ENCODE data around the gene RASSF1.
A peak's percentile ranks its signal among the peaks of the same experiment; 100 is the strongest.

RASSF1 gene

GRCh38 chr3:50340448-50341329 lies at the start of gene RASSF1:
TSS of gene RASSF1 (minus strand) at chr3:50340836. CDS start at chr3:50340805, 31 bp downstream.
- DNase-seq = no peak

GRCh38 chr3:50389414-50389767 lies 48.8 kb upstream of the RASSF1 start:
- no peak for DNase-seq

DNA sequence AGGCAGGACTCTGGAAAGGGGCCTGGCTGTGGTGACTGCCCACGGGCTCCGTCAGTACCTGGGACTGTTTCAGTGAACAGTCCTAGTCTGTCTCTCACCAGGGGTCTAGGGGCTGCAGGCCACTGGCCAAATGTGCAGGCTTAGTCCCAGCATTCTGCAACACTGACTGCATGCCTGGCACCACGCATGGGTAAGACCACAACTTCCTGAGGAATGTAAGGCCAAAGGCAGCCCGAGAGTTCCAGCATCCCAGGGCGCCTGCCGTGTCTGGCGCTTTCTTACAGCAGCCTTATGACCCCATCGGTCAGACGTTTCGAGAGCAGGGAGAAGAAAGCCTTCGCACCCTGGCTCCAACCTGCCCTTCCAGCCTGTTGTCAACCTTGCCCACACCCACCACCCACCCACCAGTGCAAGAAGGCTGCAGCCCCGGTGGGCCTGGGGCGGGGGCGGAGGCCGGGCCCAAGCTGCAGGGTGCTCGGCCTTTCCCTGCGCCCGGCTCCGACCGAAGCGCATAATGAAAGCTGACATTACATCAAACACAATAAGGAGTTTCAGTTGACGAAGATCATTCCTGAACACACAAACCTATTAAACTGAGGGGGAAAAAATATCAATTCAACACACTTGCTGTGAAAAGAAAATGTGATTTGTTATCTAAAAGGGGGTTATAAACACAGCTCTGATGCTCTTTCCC lies 48.2 kb upstream of the RASSF1 start:
- no peak for DNase-seq

DNA sequence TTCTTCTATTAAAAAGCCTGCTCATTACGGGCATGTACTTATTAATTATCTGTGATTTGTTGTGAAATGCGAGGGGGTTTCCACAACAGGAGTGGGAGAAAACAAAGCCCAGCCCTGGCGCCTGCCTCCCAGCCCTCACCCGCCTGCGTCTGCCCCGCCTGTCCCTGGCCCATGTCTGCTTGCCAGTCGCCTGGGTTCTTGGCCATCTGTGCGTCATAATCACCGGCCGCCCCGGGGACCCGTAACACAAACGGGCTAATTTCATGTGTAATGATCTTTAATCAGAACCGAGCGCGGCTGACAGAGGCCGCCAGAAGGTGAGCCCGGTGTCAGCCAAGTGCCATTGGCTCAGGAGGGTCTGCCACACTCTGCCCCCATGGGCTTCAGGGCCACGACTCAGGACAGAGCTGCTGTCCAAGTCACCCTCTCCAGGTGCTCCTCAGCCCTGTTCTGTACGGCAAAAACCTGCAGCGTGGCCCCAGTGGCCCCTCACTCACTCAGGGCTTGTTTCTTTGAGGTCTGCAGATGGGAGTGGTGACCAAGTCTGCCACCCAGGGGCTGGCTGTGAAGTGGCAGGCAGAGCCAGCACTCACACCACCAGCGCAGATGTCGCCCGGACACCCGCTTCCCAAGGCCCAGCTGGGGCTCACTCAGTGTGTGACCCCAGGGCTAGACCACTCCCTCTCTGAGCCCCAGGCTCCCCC lies 47.5 kb upstream of the RASSF1 start:
- DNase-seq = no peak

GRCh38 chr3:50385754-50386153 lies 45.1 kb upstream of the RASSF1 start:
- DNase-seq = no peak

DNA sequence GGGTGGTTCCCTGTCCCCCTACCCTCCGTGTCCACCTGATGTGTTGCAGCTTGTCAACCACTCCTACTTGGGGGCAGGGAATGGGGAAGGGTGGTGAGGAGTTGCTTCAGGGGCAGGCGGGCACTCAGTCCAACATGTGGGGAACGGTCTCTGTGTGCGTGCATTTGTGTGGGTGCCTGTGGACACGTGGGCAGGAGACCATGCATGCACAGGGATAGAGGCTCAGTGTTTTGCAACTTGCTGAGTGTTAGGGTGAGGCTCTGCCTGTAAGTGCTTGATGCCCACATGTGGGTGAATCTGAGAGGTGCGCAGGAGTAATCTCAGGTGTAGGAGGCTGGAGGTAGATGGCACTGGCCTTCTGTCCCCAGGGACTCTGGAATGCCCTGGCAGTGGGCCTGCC lies 43.1 kb upstream of the RASSF1 start:
- DNase-seq = no peak

- DNase-seq = no peak
Observed at GRCh38 chr3:50382722-50383121, 42.1 kb upstream of the RASSF1 start.

- peak; percentile 31 for DNase-seq
Observed at GRCh38 chr3:50381383-50381782, 40.7 kb upstream of the RASSF1 start.

DNA sequence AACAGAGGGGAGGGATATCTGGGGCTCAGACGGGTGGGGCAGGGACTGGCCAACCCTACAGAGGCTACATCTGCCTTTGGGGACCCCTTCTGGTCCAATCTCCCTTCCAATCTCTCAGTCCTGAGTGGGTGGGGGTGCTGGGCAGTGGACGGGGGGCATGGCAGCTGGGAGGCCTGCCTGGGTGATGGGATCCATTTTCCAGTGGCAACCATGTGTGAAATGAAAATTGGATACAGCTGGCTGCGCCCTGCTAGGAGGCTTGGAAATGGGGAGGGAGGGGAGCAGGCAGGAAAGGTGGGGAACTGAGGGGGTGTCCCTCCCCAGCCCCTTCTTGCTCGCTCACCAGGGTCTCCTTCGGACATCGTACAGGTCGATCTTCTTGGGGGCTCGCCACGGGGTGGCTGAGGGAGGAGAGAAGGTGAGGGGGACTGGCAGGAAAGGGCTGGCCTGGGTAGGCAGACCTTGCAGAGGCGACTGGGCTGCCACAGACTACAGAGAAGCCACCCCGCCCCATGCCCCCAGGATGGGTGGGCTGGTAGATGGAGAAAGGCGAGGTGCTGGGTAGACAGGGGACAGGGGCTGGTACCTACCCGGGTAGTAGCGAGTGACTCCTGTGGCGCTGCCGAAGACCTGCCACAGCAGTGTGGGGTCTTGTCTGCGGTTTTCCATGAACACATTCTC lies 39.9 kb upstream of the RASSF1 start:
- no peak for DNase-seq

GRCh38 chr3:50378757-50379156 lies 38.1 kb upstream of the RASSF1 start:
- no peak for DNase-seq

DNA sequence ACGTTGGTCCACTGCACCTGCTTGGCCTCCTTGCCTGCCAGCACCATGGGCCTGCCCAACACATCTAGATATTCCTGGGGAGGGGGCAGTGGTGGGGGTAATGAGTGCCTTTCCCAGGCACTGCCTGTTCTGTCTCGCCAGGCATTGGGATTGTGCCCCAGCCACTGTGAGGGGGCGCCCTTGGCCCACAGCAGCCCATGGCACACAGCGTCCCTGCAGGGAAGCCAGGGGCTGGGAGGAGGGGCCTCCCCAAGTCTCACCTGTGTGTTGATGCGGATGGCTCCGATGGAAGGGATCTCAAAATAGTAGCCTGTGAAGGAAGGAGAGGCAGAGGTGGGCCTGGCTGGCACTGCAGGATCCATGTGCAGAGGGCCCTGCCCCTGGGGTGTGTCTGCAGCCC lies 37.4 kb upstream of the RASSF1 start:
- DNase-seq = no peak

GRCh38 chr3:50375258-50375931 lies 34.8 kb upstream of the RASSF1 start:
- no peak for DNase-seq

DNA sequence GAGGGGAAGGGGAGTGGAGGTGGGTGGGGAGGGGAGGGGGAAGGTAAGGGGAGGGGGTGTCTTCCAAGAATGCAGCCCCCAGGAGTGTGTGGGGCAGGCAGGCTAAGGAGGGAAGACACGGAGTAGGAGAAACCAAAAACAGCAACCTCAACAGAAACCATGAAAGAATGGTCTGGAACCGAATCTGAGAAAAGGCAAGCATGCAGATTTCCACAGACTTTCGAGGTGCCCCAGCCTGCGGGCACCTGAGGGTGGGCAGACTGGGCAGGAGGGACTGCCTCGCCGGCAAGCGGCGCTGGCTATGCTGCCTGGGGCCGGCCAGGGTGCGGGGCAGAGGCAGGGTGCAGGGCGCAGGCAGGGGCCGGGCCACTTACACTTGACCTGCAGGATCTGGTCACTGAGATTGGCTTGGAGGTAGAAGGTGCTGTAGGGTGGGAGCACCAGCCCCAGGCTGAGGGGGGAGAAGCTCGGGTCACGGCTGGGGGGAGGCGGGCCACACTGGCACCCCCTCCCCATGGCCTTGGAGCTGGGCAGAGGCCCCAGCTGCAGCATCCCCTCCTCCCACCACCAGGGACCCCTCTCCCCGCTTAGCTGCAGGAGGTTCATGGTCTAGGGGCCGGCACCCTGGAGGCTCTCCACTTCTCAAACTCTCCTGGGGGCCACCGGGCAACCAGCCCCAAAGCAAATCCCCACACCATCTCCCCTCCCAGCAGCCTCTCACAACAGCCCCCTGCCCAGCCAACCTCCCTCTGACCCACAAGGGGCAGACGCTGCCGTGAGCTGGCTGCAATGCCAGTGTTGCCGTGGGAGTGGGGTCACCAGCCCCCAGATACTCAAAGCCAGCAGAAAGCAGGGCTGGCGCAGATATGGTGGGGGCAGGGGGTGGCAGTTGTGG lies 34.0 kb upstream of the RASSF1 start:
- DNase-seq = no peak

- DNase-seq = no peak
Observed at GRCh38 chr3:50373146-50374051, 32.8 kb upstream of the RASSF1 start.

DNA sequence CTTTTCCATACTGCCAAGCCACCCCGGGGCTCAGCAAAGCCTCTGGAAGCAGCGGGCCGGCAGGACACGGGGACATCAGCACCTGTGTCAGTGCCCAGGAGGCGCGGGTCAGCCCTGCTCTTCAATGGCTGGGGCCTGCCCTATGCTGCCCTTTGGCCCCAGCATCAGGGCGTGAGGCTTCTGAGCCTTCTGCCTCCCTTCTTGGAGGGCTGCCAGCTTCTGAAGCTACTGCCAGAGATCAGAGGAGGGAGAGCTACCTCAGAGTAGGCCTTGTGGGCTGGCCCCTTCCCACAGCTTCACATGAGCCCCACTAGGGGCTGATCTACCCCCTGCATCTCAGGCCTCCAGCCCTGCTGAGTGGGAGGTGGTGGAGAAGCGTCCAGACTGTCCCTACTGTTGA lies 31.7 kb upstream of the RASSF1 start:
- no peak for DNase-seq

DNA sequence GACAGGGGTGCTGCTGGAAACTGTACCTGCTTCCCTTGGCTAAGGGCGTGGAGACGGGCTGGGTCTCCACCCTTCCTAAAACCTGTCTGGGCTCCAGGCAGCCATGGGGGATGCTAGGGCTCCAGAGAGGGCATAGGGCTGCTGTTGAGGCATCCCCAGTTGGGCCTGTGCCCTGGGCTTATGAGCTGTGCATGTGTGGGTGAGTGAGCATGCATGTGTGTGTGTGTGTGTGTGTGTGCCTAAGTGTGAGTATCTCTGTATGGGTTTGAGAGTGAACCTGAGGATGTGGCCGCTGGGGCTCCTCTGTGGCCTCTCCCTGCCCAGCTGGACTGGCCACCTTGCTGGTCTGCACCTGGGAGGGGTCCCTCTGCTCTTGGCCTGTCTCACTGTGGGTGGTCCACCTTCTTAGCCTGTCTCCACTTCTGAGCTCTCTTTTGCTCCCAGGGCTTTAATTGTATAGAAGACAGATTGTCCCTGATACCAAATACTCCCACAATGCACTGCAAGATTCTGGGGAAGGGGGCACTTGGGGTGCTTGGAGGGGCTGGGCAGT lies 30.6 kb upstream of the RASSF1 start:
- DNase-seq = no peak

- no peak for DNase-seq
Observed at GRCh38 chr3:50370594-50370993, 30.0 kb upstream of the RASSF1 start.

DNA sequence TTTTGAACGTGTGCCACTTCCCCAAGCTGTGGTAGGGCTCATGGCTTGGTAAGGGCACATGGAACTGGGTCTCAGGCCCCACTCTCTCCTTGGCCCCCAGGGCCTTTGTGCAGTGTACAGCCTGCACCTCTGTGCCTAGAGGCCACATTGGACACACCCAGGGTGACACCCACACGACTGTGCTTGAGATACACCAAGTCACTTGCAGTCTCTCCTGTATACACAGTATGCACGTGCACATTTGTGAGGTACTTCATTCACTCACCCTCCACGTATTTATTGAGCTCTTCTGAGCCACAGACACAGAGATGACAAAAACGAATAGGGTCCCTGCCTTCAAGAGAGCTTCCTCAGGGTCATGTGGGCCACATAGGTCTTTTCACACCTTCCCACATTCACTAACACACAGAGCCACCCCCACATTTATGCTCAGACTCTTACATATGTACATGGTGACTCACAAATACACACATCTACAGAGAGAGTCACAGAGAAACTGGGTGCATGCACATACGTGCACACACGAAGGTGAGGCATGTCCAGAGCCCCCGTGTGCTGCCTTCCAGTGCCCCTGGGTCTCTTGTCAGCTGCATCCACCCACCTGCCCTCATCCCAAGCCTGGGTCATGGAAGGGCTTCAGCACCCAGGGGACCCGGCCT lies 28.5 kb upstream of the RASSF1 start:
- DNase-seq = no peak

DNA sequence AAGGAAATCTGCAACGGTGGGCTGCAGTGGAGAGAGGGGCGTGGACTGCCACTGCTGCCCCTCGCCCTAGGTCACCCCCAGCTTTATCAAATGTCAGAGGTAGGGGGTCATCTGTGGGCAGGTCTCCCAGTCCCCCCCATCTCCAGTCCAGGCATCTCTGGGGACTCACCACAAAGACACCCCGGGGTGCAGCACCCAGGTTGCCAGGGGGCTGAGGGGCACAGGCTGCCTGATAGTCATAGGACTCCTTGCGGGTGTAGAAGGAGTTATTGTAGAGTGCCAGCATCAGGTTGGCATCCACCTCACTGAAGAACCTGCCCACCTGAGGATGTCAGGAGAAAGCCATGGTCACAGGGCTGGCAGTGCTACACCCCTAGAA lies 25.2 kb upstream of the RASSF1 start:
- no peak for DNase-seq
